Naive thymus-derived CD8-positive, alpha-beta T cell (primary cell): Measurements from ENCODE around the gene WSCD2. TPM values are rescaled to one million over a fixed set of nuclear protein-coding genes. Genes with fewer than 3 reads are reported as not detected.
A peak's percentile ranks its signal among the peaks of the same experiment; 100 is the strongest.

Experiments
- ATAC-seq, 2 donors: fragments of 150-1000 bp; cut with Tn5 transposase in 1 of 2; sonication (Bioruptor Pico), chemical (Tn5 transposase) in 1 of 2; 1 replicate in 1 of 2; 2 replicates in 1 of 2; pipeline ENCODE4 v1.10.0; 2021; ENCODE audit warnings: mild to moderate bottlenecking in 2 of 2, moderate library complexity in 2 of 2
- POLR2A ChIA-PET: fragments of 350-600 bp; sonication (Branson Sonifier 250); formaldehyde crosslinking; loops from one replicate; lab custom pipeline; 2021; ENCODE audit warnings: antibody characterized with exemption; lab: Charles Lee
- DNase-seq, 10 donors: peaks; one replicate each; pipeline versions ENCODE4 v3.0.0 to v3.0.0-alpha.2; 2020 to 2022
- H3K27ac Mint-ChIP-seq, 10 donors: one replicate each; pipeline ENCODE4 v1.8.0; 2020 to 2022; ENCODE audit warnings: mild to moderate bottlenecking in 10 of 10, mixed read lengths in 10 of 10, moderate library complexity in 4 of 10, inconsistent platforms in 1 of 10
- H3K27me3 Mint-ChIP-seq, 5 donors: one replicate each; pipeline ENCODE4 v1.8.0; 2021 to 2022; ENCODE audit warnings: mixed read lengths in 5 of 5
- H3K36me3 Mint-ChIP-seq, 3 donors: one replicate each; pipeline ENCODE4 v1.8.0; 2020 to 2022; ENCODE audit warnings: mixed read lengths in 3 of 3, mild to moderate bottlenecking in 2 of 3, inconsistent platforms in 1 of 3
- H3K4me1 Mint-ChIP-seq, 4 donors: one replicate each; pipeline ENCODE4 v1.8.0; 2021 to 2022; ENCODE audit warnings: mixed read lengths in 4 of 4
- H3K4me3 Mint-ChIP-seq, 10 donors: one replicate each; pipeline ENCODE4 v1.8.0; 2020 to 2022; ENCODE audit warnings: mild to moderate bottlenecking in 10 of 10, mixed read lengths in 10 of 10, moderate library complexity in 6 of 10, inconsistent platforms in 1 of 10
- H3K9me3 Mint-ChIP-seq, 9 donors: one replicate each; pipeline ENCODE4 v1.8.0; 2020 to 2022; ENCODE audit warnings: mixed read lengths in 9 of 9, mild to moderate bottlenecking in 3 of 9, inconsistent platforms in 1 of 9, moderate library complexity in 1 of 9
- polyA plus RNA-seq, 3 donors: library from polyadenylated mRNA; unstranded; fragments of 300-500 nt; fragmentation: Illumina TruSeq; gene quantifications; one replicate each; pipeline ENCODE4 v1.2.3, GENCODE V29; 2021
- total RNA-seq, 8 experiments: library from RNA in 2 of 8; stranded (reverse) in 2 of 8; gene quantifications; one replicate each; pipeline ENCODE4 v1.2.3 and lab custom pipeline; 2021 to 2026

The WSCD2 gene
- total and polyA plus RNA-seq, 5 experiments from 2014 or later = not detected

DNA sequence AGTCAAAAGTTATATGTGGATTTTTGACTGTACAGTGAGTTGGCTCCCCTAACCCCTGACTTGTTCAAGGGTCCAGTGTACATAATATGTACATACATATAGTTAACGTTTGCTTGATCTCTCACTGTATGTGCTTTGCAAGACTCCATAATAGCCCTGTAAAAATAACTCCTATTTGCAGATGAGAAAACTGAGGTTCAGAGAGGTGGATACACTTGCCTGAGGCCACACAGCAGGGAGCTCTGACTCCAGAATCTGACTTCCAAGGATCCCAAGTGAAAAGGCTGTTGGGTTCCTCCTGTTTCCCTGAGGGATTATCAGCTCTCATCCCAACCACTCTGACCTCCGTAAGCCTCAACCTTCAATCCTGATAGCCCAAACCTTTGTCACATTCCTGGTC, 168.3 kb downstream of the WSCD2 start:
- H3K27me3 Mint-ChIP-seq = peaks cover 0 to 12% (median 7%) of the 10 kb centered on the region in 5 donors
- ATAC-seq = no peak
- DNase-seq = no peak
- H3K4me3 Mint-ChIP-seq = no peak overlapping the region
- POLR2A ChIA-PET = no interaction called here
- H3K36me3 Mint-ChIP-seq = no peaks in the 10 kb centered on the region
- H3K4me1 Mint-ChIP-seq = peaks cover 0 to 64% (median 4%) of the 10 kb centered on the region in 4 donors
- peaks cover 0 to 2% (median 0%) of the 10 kb centered on the region in 9 donors for H3K9me3 Mint-ChIP-seq
- H3K27ac Mint-ChIP-seq = peak overlapping the region in 1 of 10 donors; percentile 60

DNA sequence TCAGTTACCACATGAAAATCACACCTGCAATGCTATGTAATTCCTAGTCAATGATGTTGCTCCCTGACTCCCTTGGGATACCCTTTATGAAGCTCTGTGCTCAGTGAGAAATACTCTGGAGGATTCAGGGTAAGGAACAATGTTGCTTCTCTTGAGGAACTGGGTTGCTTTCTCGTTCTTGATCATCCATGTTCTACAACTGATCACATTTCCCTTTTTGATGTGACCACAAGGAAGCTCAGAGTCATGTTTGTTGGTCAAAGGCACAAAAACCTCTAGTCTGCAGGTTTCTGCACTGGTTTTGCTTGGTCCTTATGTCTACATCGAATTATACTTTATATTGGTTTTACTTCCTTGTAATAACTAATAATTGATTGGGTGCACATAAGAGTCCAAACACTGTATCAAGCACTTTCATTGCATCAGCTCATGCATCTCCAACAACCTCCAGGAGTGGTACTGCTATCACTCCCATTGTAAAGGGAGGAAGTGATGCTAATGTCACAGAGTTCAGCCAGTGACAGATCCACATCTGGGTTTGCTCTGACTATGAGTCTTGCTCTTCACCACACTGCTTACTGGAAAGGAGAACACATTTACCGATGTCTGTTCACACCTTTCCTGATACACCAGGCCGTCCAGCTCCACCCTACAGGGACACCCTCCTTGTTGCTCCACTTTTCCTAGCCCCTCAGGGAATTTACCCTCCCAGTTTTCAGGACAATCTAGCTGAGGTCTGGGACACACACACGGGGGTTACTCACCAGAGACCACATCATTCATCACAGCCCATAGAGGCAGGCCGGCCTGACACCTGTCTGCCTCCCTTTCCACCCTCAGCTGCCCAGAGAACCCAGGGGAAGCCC, 169.0 kb downstream of the WSCD2 start:
- POLR2A ChIA-PET = no interaction called here
- Mint-ChIP-seq H3K4me1 (peaks cover 0 to 66% (median 4%) of the 10 kb centered on the region in 4 donors), H3K27ac (peak overlapping the region in 2 of 10 donors; percentile 60 to 71), H3K27me3 (peaks cover 0 to 9% (median 7%) of the 10 kb centered on the region in 5 donors), H3K9me3 (peaks cover 0 to 1% (median 0%) of the 10 kb centered on the region in 9 donors), H3K4me3 (no peak overlapping the region), H3K36me3 (no peaks in the 10 kb centered on the region)
- ATAC-seq (no peak), DNase-seq (no peak)

DNA sequence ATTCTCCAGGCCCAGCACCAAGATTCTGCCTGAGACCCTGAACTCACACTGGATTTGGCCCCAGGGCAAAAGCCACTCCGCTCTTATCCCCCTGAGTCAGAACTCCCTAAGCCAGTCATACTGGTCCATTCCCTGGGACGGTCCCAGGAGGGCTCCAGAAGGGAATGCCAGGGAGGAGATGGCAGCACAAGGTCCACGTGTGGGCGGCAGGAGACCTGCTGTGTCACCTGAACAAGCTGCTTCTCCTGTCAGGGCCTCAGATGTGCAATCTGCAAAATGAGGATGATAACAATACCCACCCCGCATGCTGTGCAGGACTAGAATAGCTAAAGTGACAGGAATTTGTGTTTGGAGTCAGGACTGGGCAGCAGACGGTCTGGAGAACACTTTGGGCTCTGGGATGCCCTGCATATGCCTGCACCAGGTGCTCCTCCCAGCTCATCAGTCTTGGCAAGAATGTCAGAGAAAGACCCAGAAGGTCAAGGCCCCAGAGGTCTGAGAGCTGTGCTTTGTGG, 169.7 kb downstream of the WSCD2 start:
- H3K9me3 Mint-ChIP-seq = peaks cover 0 to 1% (median 0%) of the 10 kb centered on the region in 9 donors
- POLR2A ChIA-PET = no interaction called here
- H3K27ac Mint-ChIP-seq = no peak overlapping the region
- H3K4me1 Mint-ChIP-seq = peaks cover 0 to 70% (median 4%) of the 10 kb centered on the region in 4 donors
- H3K36me3 Mint-ChIP-seq = no peaks in the 10 kb centered on the region
- H3K4me3 Mint-ChIP-seq = no peak overlapping the region
- ATAC-seq = no peak
- H3K27me3 Mint-ChIP-seq = peaks cover 0 to 9% (median 7%) of the 10 kb centered on the region in 5 donors
- DNase-seq = no peak

DNA sequence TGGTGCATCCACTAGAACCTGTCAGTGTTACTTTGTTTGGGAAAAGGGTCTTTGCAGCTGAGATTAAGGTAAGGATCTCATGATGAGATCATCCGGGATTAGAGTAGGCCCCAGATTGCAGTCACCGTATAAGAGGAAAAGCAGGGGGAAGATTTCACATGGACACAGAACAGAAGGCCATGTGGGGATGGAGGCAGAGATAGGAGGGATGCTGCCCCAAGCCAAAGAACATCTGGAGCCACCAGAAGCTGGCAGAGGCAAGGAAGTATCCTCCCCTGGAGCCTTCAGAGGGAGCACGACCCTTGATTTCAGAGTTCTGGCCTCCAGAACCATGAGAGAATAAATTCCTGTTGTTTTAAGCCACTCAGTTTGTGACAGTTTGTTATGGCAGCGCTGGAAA, 170.4 kb downstream of the WSCD2 start:
- ATAC-seq (no peak), DNase-seq (no peak)
- POLR2A ChIA-PET = no interaction called here
- Mint-ChIP-seq H3K9me3 (peaks cover 0 to 1% (median 0%) of the 10 kb centered on the region in 9 donors), H3K27me3 (peaks cover 0 to 10% (median 8%) of the 10 kb centered on the region in 5 donors), H3K4me3 (no peak overlapping the region), H3K4me1 (peaks cover 0 to 76% (median 4%) of the 10 kb centered on the region in 4 donors), H3K27ac (no peak overlapping the region), H3K36me3 (no peaks in the 10 kb centered on the region)

Other genes starting within 250 kb of the WSCD2 start
- gene CMKLR1, start 210.0 kb downstream of the WSCD2 start, total RNA-seq = under 1 TPM; 0.27 to 0.83 TPM
- 1 to 10 TPM in 1 of 3 donors, not detected in 2; 3.0 TPM for gene CMKLR1, start 210.0 kb downstream of the WSCD2 start, polyA plus RNA-seq